ENCODE measurements around the gene E2F7. TPM values are rescaled to one million over a fixed set of nuclear protein-coding genes. Genes with fewer than 3 reads are reported as not detected.

The E2F7 gene
- total RNA-seq, 2 donors from 2014 or later, result 0.75 TPM; not detected in 1

DNA sequence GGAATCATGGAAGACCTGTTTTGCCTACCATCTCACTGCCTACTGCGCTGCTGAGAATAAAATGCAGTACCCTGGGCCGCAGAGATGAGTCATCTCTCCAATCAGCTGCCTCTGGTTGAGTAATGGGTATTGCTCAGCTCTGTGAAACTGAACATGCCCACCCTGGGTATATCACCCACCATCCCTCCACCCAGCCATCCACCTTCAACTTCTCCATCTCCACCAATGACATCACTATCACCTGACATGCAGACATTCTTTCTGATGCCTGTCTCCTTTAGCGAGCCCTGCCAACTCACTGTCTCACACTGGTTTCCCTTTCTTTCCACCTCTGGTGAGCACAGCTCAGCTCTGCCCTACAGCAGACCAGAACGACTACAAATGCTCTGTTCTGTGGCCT lies 33.6 kb downstream of the E2F7 start:
- no peaks in the 10 kb centered on the region for H3K4me1 ChIP-seq
- H3K27ac ChIP-seq, result no peak overlapping the region
- TF ChIP-seq, protein P1, sequence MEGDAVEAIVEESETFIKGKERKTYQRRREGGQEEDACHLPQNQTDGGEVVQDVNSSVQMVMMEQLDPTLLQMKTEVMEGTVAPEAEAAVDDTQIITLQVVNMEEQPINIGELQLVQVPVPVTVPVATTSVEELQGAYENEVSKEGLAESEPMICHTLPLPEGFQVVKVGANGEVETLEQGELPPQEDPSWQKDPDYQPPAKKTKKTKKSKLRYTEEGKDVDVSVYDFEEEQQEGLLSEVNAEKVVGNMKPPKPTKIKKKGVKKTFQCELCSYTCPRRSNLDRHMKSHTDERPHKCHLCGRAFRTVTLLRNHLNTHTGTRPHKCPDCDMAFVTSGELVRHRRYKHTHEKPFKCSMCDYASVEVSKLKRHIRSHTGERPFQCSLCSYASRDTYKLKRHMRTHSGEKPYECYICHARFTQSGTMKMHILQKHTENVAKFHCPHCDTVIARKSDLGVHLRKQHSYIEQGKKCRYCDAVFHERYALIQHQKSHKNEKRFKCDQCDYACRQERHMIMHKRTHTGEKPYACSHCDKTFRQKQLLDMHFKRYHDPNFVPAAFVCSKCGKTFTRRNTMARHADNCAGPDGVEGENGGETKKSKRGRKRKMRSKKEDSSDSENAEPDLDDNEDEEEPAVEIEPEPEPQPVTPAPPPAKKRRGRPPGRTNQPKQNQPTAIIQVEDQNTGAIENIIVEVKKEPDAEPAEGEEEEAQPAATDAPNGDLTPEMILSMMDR (IDR thresholded peaks at IDR 0.05), result no peak
- H3K27me3 ChIP-seq, result no peaks in the 10 kb centered on the region
- no peak for DNase-seq (ENCODE audit: low spot score)
- no peaks in the 10 kb centered on the region for H3K36me3 ChIP-seq
- no peak overlapping the region for H3K4me3 ChIP-seq
- no peaks in the 10 kb centered on the region for H3K9me3 ChIP-seq

DNA sequence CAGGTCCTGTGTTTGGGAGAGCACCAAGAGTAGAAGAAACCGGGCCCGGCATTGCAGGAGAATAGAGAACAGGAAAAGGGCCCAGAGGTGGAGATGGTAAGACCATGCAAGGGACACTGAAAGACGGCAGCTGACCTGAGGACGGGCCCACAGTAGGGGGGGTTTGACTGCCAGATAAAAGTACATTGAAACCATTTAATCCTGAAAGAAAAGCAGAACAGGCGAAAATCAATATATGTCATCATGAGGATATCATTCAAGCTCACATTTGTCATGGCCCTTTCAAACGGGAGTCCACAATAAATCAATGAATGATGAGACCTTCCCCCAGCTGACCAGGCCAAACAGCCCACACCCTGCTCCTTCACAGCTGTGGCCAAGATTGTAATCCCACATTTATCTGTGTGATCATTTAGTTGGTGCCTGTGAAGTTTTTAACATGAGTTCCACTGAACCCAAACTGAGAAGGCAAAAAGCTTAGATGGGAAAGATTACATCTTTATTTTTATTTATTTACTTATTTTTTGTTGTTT lies 39.5 kb downstream of the E2F7 start:
- Histone ChIP-seq H3K4me3 (no peak overlapping the region), H3K27ac (no peak overlapping the region), H3K4me1 (no peaks in the 10 kb centered on the region), H3K27me3 (no peaks in the 10 kb centered on the region), H3K36me3 (no peaks in the 10 kb centered on the region), H3K9me3 (no peaks in the 10 kb centered on the region)
- TF ChIP-seq, protein P1 (IDR thresholded peaks at IDR 0.05), result no peak
- DNase-seq (ENCODE audit: low spot score), result no peak

DNA sequence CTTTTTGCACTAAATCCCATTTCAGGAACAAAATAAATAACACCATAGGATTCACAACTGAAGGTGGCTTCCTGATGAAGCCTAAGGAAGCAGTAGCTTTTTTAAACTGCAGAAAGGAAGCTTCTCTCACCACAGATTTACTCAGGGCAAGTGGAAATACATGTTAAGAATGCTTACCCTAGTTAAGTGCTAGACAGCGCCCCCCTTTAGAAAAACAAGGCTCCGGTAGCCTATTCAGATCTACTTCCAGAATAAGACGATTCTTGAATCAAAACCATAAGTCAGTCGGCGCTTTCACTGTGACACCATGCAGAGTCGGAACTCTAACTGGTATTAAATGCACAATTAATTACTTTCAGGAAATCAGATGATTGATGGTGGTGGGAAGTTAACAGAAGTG lies 41.9 kb downstream of the E2F7 start:
- Histone ChIP-seq H3K27ac (no peak overlapping the region), H3K4me1 (no peaks in the 10 kb centered on the region), H3K36me3 (no peaks in the 10 kb centered on the region), H3K27me3 (no peaks in the 10 kb centered on the region), H3K9me3 (no peaks in the 10 kb centered on the region), H3K4me3 (no peak overlapping the region)
- no peak for DNase-seq (ENCODE audit: low spot score)
- TF ChIP-seq, protein P1 (IDR thresholded peaks at IDR 0.05), result no peak

DNA sequence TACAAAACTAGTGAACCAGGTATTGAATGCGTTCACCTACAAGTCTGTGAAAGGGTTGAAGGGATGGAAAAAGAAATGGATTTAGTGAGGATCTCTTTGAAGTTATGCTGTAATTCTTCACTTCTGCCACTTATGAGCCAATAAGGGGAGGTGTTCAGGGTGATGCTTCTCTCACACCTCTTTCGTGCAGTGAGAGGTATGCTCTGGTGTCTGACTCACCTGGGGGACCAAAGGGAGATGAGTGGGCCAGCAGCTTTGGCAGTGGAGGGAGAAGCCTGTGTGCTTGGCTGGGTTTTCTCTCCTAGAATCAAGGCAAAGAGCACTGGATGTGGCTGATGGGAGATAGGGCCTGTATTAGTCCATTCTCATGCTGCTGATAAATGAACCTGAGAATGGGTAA lies 45.4 kb downstream of the E2F7 start:
- Histone ChIP-seq H3K27ac (no peak overlapping the region), H3K36me3 (no peaks in the 10 kb centered on the region), H3K9me3 (no peaks in the 10 kb centered on the region), H3K27me3 (no peaks in the 10 kb centered on the region), H3K4me1 (no peaks in the 10 kb centered on the region), H3K4me3 (no peak overlapping the region)
- TF ChIP-seq, protein P1 (IDR thresholded peaks at IDR 0.05), result no peak
- no peak for DNase-seq (ENCODE audit: low spot score)

DNA sequence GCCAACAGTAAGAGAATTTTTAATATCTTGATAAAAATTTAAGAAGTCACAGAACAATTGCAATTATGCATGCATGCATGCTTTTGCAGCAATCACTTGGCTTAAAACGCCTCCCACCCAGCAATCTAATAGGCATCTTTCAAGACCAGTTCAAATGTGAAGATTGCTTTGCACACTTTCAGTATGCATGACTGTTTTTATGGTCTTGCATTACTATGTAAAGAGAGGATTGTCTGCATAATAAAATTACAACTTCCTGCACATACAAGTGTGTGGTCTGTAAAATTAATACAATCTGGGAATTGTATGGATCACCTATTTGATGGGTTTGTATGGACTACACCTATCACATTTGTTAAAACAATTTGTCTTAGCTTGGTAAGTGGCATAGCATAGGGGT lies 48.8 kb downstream of the E2F7 start:
- H3K36me3 ChIP-seq, result no peaks in the 10 kb centered on the region
- H3K9me3 ChIP-seq, result no peaks in the 10 kb centered on the region
- DNase-seq (ENCODE audit: low spot score), result no peak
- H3K4me1 ChIP-seq, result no peaks in the 10 kb centered on the region
- TF ChIP-seq, protein P1 (IDR thresholded peaks at IDR 0.05), result no peak
- no peak overlapping the region for H3K4me3 ChIP-seq
- H3K27ac ChIP-seq, result no peak overlapping the region
- H3K27me3 ChIP-seq, result peaks cover 0 to 2% of the 10 kb centered on the region in 2 donors

DNA sequence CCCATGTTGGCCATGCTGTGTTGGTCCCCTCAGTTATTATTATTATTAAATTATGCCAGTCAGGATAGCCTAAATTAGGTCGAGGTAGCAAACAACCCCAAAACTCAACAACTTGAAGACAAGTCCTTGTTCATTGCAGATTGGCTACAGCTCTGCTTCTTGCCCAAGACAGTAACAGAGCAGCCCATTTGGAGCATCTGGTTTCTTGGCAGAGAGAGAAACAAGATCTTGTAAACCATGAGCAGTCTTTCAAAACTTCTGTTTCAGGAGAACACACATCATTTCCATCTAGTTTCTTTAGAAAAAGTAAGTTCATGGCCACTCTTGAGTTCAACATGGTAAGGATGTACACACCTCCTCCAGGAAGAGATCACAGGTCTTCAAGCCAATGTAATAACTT lies 52.3 kb downstream of the E2F7 start:
- peaks cover 0 to 3% of the 10 kb centered on the region in 2 donors for H3K27me3 ChIP-seq
- no peaks in the 10 kb centered on the region for H3K4me1 ChIP-seq
- no peak for DNase-seq (ENCODE audit: low spot score)
- no peaks in the 10 kb centered on the region for H3K36me3 ChIP-seq
- H3K9me3 ChIP-seq, result no peaks in the 10 kb centered on the region
- no peak overlapping the region for H3K27ac ChIP-seq
- TF ChIP-seq, protein P1 (IDR thresholded peaks at IDR 0.05), result no peak
- H3K4me3 ChIP-seq, result no peak overlapping the region

Measured in right atrium auricular region (tissue), 2 donors.